ENCODE results near the gene PTGFRN.

PTGFRN gene

GRCh38 chr1:116956378-116956777 lies 46.7 kb downstream of the PTGFRN start:
- H3K4me3 ChIP-seq: no peak overlapping the region
- TF ChIP-seq, protein P1, sequence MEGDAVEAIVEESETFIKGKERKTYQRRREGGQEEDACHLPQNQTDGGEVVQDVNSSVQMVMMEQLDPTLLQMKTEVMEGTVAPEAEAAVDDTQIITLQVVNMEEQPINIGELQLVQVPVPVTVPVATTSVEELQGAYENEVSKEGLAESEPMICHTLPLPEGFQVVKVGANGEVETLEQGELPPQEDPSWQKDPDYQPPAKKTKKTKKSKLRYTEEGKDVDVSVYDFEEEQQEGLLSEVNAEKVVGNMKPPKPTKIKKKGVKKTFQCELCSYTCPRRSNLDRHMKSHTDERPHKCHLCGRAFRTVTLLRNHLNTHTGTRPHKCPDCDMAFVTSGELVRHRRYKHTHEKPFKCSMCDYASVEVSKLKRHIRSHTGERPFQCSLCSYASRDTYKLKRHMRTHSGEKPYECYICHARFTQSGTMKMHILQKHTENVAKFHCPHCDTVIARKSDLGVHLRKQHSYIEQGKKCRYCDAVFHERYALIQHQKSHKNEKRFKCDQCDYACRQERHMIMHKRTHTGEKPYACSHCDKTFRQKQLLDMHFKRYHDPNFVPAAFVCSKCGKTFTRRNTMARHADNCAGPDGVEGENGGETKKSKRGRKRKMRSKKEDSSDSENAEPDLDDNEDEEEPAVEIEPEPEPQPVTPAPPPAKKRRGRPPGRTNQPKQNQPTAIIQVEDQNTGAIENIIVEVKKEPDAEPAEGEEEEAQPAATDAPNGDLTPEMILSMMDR (IDR thresholded peaks at IDR 0.05): no peak
- H3K27ac ChIP-seq: no peak overlapping the region
- no peak for DNase-seq (ENCODE audit: low spot score)

DNA sequence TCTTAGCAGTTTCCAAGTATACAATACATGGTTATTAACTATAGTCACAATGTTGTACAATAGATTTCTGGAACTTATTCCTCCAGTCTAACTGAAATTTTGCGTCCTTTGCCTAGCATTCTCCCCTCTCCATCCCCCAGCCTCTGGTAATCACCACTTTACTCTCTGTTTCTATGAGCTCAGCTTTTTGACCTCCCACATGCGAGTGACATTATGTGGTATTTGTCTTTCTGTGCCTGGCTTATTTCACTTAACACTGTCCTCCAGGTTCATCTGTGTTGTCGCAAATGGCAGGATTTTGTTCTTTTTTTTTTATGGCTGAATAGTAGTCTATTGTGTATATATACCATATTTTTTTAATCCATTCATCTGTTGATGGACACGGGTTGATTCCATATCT lies 47.9 kb downstream of the PTGFRN start:
- no peak for DNase-seq (ENCODE audit: low spot score)
- H3K4me3 ChIP-seq: no peak overlapping the region
- TF ChIP-seq, protein P1 (IDR thresholded peaks at IDR 0.05): no peak
- H3K27ac ChIP-seq: no peak overlapping the region

DNA sequence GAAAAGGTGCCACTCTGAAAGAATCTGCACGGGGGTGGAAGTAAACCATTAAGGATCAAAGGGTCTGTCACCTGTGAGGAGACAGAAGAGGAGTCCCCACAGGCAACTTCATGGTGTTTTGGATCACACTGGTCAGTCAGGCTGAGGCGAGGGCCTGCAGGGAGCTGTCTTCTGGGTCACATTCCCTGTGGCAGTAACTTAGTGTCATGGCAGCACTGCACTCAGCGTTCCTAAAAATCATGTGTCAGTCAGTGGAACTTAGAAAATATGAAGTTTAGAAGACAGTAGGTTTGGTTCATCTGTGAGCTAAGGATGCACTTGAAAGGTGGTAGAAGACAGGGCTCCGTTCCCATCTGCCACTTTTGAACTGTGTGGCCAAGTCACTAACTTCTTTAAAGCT lies 48.4 kb downstream of the PTGFRN start:
- Histone ChIP-seq H3K27ac (no peak overlapping the region), H3K4me3 (no peak overlapping the region)
- DNase-seq (ENCODE audit: low spot score): no peak
- TF ChIP-seq, protein P1 (IDR thresholded peaks at IDR 0.05): no peak

DNA sequence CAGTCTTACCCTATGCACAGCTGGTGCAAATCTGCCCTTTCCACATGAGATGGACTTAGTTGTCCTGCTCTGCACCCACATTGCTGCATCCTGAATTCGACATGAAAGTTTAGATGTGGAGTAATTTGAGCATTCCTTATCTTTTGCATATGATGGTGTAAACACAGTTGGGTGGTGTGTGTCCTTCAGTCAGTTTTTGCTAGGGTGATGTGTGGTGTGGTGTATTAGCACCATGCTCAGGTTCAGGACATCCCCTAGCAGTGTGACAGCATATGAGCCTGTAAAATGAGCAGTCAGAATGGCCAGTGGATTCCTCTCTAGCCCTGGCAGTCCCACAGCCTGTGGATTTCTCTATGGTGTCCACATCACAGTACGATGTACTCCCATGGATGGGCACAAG lies 49.3 kb downstream of the PTGFRN start:
- H3K4me3 ChIP-seq: no peak overlapping the region
- DNase-seq (ENCODE audit: low spot score): no peak
- no peak overlapping the region for H3K27ac ChIP-seq
- TF ChIP-seq, protein P1 (IDR thresholded peaks at IDR 0.05): no peak

- TF ChIP-seq, protein P1 (IDR thresholded peaks at IDR 0.05): no peak
- Histone ChIP-seq H3K4me3 (no peak overlapping the region), H3K27ac (no peak overlapping the region)
- DNase-seq (ENCODE audit: low spot score): no peak
Observed at GRCh38 chr1:116961606-116962005, 51.9 kb downstream of the PTGFRN start.

DNA sequence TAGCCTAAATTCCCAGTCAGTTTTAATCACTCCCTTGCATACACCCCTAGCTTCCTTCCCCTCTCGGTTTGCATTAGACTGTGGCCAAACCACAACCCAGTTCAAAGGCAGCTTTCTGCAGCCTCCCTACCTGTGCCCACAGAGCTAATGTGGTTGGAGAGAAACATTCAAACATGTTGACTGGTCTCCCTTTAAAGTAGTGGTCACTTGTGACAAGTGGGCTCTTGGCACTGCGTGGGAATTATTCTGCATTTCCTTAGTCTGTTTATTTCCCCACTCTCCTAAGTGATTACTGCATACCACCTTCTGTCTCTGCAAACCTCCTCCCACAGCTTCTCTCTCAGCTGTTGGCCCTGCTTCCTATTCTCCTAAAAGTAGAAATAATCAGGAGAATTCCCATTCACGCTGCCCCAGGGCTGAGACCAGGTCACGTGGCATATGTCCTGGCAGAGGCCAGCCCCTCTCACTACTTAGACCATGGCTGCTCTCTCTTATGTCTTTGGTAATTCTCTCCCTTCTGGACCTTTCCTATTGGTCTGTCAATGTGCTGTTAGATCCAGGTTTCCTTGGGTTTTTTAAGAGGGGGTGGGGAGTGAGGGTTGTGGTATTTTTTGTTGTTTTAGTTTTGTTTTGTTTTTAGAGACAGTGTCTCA lies 53.4 kb downstream of the PTGFRN start:
- TF ChIP-seq, protein P1 (IDR thresholded peaks at IDR 0.05): no peak
- H3K27ac ChIP-seq: no peak overlapping the region
- no peak for DNase-seq (ENCODE audit: low spot score)
- H3K4me3 ChIP-seq: no peak overlapping the region

GRCh38 chr1:116966791-116967190 lies 57.1 kb downstream of the PTGFRN start:
- Histone ChIP-seq H3K27ac (no peak overlapping the region), H3K4me3 (no peak overlapping the region)
- DNase-seq (ENCODE audit: low spot score): no peak
- TF ChIP-seq, protein P1 (IDR thresholded peaks at IDR 0.05): no peak

Data from coronary artery (tissue), 2 donors.